MG63 (cell line): ENCODE data around the gene TENM4. TPM values are rescaled to one million over a fixed set of nuclear protein-coding genes. Genes with fewer than 3 reads are reported as not detected.

ENCODE experiments used
- DNase-seq: peaks from one replicate; pipeline ENCODE4 v3.0.0-alpha.2; 2020
- H3K27me3 ChIP-seq: fragments of 250-450 bp; sonication (Bioruptor Pico); 2 replicates; pipeline ENCODE4 v1.5.1; 2020; ENCODE audit warnings: mild to moderate bottlenecking, moderate library complexity
- H3K36me3 ChIP-seq: fragments of 250-450 bp; sonication (Bioruptor Pico); 2 replicates; pipeline ENCODE4 v1.5.1; 2020; ENCODE audit warnings: mild to moderate bottlenecking, moderate library complexity
- H3K4me3 ChIP-seq: fragments of 250-450 bp; sonication (Bioruptor Pico); 2 replicates; pipeline ENCODE4 v1.5.1; 2020; ENCODE audit warnings: mild to moderate bottlenecking, moderate library complexity
- H3K9me3 ChIP-seq: fragments of 250-450 bp; sonication (Bioruptor Pico); 2 replicates; pipeline ENCODE4 v1.5.1; 2020; ENCODE audit warnings: mild to moderate bottlenecking, moderate library complexity
- total RNA-seq: library from RNA; depleted of rRNA; stranded (reverse); fragments of >200 nt; shearing (Covaris generic); gene quantifications from 2 replicates; pipeline ENCODE4 v1.2.3, GENCODE V29; 2014; ENCODE audit warnings: low replicate concordance

The TENM4 gene
- total RNA-seq, 1 experiment from 2014 or later: not detected

DNA sequence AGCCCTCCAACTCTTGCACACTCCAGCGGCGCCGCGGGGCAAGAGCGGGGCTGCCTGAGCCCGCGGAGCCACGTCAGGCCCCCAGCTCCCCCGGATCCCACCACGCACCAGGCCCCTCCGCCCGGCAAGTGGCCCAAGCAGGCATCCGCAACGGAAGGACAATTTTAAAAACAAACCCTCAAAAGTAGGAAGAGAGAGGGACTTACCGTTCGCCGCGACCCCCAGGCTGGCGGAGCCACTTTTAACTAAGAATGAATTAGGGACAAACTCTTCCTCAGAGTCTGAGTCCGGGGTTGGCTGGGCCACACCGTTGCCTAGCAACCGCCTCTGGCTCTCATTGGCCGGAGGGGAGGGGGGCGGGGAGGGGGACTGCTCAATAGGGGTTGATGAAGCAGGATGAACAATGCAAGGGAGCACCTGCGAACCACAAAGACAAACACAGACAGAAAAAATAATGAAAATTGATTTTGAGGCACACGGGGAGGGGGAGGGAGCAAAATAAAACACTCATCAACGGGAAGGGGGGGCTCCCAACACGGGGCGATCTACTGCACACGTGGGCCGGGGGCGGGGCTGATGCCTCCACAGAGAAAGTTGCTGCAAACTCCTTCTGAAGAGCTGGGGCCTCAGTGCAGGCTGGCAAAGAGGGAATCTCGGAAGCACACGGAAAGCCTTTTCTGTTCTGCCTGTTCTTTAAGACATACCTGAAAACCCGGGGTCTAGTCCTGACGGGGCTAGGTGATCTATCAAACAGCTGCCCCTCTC lies 478.7 kb downstream of the TENM4 start:
- Histone ChIP-seq H3K36me3 (no peaks in the 10 kb centered on the region), H3K27me3 (no peaks in the 10 kb centered on the region), H3K4me3 (no peak overlapping the region), H3K9me3 (no peaks in the 10 kb centered on the region)
- no peak for DNase-seq

DNA sequence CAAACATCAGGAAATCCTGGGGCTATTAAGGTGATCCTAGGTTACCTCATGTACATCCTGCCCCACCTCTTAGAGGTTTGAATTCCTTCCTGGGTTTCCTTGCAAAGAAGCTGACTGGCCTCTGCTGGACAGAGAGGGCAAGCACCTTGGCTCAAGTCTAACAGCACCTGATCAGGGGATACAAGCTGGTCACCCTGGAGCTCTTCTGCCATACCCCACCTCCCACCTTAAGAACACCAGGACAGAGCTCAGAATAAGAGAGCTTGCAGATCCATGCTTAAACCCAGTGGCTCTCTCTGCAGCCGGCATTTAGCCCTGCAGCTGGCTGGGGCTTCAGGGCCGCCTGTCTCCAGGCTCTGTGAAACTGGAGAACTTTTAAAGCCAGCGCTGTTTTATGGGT lies 479.6 kb downstream of the TENM4 start:
- Histone ChIP-seq H3K4me3 (no peak overlapping the region), H3K9me3 (no peaks in the 10 kb centered on the region), H3K27me3 (no peaks in the 10 kb centered on the region), H3K36me3 (no peaks in the 10 kb centered on the region)
- no peak for DNase-seq

DNA sequence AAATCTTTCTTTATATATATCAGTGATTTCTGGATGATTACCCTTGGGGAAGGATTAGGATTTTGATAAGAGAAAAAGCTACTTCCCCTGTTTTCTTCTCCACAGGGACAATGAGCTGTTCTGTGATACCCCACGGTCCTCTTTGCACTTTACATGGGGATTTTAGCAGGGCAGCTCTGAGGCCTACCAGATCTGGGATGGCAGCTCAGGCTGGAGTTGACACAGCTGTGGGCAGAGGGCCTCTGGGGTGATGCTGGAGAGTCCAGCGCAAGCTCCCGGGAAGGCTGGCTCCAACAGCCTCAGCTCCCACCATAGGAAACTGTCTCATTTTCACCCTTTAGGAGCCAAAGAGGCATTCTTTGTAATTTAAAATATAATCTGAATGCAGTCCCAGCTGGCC lies 482.4 kb downstream of the TENM4 start:
- Histone ChIP-seq H3K9me3 (no peaks in the 10 kb centered on the region), H3K27me3 (no peaks in the 10 kb centered on the region), H3K4me3 (no peak overlapping the region), H3K36me3 (no peaks in the 10 kb centered on the region)
- no peak for DNase-seq

- Histone ChIP-seq H3K4me3 (no peak overlapping the region), H3K27me3 (no peaks in the 10 kb centered on the region), H3K9me3 (no peaks in the 10 kb centered on the region), H3K36me3 (no peaks in the 10 kb centered on the region)
- DNase-seq: no peak
Observed at GRCh38 chr11:78957476-78958245, 483.2 kb downstream of the TENM4 start.

DNA sequence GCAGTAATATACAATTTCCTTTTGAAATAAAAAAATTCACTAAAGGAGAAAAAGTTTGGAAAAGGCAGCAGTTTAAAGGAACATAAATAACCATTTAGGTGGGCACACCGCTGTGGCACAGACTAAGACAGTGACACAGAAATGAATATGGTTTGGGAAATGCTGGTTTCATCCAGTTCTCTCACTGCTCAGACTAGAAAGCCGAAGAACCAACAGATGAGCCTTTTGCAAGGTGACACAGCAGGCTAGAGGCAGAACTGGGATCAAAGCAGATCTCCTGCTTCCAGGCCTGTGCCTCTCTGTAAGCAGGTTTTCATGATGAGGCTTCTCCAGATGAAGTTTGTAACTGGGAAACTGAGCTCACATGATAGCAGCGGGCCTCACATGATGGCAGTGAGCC lies 486.1 kb downstream of the TENM4 start:
- DNase-seq: no peak

DNA sequence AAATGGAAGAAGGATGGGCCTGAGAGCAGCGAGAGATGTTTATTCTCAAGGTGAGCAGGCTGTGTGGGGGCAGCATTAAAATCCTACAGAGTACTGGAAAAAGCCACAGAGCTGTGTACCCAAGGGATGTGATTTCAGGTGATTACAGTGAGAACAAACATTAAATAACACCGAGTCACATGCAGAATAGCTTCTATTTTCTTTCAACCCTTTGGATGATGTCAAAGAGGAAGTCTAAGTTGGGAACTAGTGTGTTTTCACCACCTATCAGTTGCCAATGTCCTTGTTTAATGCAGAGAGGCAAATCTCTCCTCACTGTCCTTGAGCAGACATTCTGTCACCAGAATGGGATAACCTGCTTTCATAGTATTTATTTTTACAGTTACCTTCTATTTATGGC lies 486.6 kb downstream of the TENM4 start:
- Histone ChIP-seq H3K27me3 (no peaks in the 10 kb centered on the region), H3K36me3 (no peaks in the 10 kb centered on the region), H3K4me3 (no peak overlapping the region), H3K9me3 (no peaks in the 10 kb centered on the region)
- no peak for DNase-seq

More for the DNA sequence above, 486.1 kb downstream of the TENM4 start:
- no peaks in the 10 kb centered on the region for H3K9me3 ChIP-seq
- no peaks in the 10 kb centered on the region for H3K36me3 ChIP-seq
- no peaks in the 10 kb centered on the region for H3K27me3 ChIP-seq
- no peak overlapping the region for H3K4me3 ChIP-seq

DNA sequence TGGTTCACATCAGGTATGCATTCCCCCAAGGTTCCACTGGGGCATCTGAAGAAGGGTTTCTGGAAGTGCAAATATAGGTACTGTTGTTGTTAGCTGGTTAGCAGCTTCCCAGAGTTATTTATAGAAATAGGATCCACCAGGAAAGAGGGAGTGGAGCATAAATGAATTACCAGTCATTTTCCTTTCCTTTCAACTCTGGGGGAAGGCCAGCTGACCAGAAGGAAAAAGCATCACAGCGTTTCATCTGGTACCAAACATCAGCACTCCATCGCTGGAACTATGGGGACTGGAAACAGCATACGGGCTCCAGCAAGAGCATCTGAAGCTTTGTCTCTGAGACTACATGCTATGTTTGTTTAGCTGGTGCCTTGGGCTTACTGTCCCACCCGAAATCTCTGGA lies 487.9 kb downstream of the TENM4 start:
- H3K4me3 ChIP-seq: no peak overlapping the region

DNA sequence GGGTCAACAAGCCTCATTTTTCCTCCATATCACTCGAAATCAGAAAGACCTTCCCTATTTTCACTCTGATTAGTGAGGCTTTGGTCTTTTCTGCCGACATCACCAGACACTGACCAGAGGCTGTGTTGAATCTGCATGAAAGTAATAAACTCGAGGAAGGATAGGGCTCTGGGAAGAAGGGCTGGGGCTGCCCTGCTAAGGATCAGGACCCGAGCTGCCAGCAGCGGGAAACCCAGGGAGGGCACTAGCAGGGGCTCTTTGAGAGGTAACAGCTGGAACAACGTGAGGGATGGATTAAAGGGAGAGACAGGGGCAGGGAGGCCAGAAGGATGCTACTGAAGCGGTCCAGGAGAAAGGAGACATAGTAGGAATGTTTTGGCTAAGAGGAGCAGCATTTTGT lies 488.7 kb downstream of the TENM4 start:
- H3K9me3 ChIP-seq: no peaks in the 10 kb centered on the region
- DNase-seq: no peak
- H3K4me3 ChIP-seq: no peak overlapping the region
- H3K36me3 ChIP-seq: no peaks in the 10 kb centered on the region
- no peaks in the 10 kb centered on the region for H3K27me3 ChIP-seq

More for the DNA sequence above, 487.9 kb downstream of the TENM4 start:
- Histone ChIP-seq H3K27me3 (no peaks in the 10 kb centered on the region), H3K36me3 (no peaks in the 10 kb centered on the region), H3K9me3 (no peaks in the 10 kb centered on the region)
- no peak for DNase-seq

GRCh38 chr11:78949976-78950690 lies 490.7 kb downstream of the TENM4 start:
- no peaks in the 10 kb centered on the region for H3K27me3 ChIP-seq
- H3K36me3 ChIP-seq: no peaks in the 10 kb centered on the region
- no peak overlapping the region for H3K4me3 ChIP-seq
- H3K9me3 ChIP-seq: no peaks in the 10 kb centered on the region
- no peak for DNase-seq

DNA sequence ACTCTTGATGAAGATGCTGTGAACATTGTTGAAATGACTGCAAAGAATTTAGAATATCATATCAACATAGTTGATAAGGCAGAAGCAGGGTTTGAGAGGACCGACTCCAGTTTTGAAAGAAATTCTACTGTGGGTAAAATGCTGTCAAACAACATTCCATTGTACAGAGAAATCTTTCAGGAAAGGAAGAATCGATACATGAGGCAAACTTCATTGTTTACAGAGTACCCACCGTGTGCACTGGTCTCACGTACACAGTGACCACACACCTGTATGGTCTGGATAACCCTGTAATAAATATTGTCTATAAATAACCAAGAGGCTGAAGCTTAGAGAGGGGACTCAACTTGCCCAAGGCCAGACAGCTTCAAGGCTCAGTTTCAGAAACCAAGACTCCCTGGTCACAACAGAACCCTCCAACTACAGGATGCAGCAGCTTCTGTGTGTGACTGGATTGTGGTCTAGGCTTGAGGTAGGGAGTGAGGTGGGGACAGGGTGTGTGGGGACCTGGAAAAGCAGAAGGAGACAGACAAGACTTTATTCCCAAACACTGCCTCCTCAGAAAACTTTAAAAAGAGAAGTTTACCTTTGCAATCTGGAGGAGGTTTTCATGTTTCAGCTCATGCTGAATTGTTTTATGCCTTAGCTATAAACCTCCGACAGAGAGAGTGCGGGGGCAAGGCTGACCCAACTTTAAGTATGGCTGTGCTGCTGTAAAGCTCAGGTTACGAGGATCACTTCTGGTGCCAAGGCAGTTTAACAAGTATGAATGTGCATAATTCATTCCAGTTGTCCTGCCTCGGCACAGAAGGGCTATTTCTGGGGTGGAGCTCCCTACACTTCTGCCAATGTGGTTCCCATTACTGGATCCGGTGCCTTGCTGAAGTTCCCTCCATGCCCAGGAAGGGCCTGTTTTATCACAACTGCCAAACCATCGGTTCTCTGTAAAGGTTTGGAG lies 493.6 kb downstream of the TENM4 start:
- no peak overlapping the region for H3K4me3 ChIP-seq
- DNase-seq: no peak
- no peaks in the 10 kb centered on the region for H3K27me3 ChIP-seq
- H3K9me3 ChIP-seq: no peaks in the 10 kb centered on the region
- H3K36me3 ChIP-seq: no peaks in the 10 kb centered on the region

- H3K4me3 ChIP-seq: no peak overlapping the region
- H3K36me3 ChIP-seq: no peaks in the 10 kb centered on the region
- no peaks in the 10 kb centered on the region for H3K27me3 ChIP-seq
- no peaks in the 10 kb centered on the region for H3K9me3 ChIP-seq
- DNase-seq: no peak
Observed at GRCh38 chr11:78943841-78944240, 497.0 kb downstream of the TENM4 start.

- H3K36me3 ChIP-seq: no peaks in the 10 kb centered on the region
- H3K27me3 ChIP-seq: no peaks in the 10 kb centered on the region
- H3K4me3 ChIP-seq: no peak overlapping the region
- no peak for DNase-seq
- H3K9me3 ChIP-seq: no peaks in the 10 kb centered on the region
Observed at GRCh38 chr11:78943154-78943553, 497.7 kb downstream of the TENM4 start.

GRCh38 chr11:78941226-78941851 lies 499.5 kb downstream of the TENM4 start:
- Histone ChIP-seq H3K4me3 (no peak overlapping the region), H3K36me3 (no peaks in the 10 kb centered on the region), H3K27me3 (no peaks in the 10 kb centered on the region), H3K9me3 (no peaks in the 10 kb centered on the region)
- DNase-seq: no peak

DNA sequence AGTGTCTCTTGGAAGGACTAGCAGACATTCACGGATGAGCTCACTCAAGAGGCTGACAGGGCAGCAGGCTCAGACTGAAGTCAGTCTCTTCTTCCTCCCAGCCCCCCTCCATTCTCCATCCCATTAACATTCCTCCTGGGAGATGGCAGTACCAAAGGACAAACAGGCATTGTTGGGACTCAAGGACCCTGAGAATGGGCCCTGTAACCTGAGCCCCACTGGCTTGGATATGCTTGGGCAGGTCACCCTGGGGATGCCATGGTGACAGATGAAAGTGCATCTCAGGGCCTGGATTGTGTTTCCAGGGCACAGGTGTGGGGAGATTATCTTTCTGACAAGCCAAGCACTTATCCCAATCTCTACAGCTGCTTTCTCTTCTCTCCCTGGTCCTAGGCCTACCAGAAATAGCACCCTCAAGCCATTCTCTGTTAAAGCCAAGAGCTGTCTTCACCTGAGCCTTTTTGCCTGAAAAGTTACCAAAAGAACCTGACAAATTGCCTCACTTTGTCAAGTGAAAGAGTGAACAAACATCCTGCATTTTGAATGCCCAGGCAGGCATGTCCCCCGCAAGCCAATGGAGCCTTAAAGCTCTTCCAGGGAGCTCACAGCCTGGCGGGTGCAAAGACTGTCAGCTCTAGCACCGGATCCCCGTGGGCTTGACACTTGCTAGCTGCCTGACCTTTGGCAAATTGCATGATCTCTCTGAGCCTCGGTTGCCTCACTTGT lies 500.2 kb downstream of the TENM4 start:
- no peaks in the 10 kb centered on the region for H3K36me3 ChIP-seq
- H3K9me3 ChIP-seq: no peaks in the 10 kb centered on the region
- no peak for DNase-seq
- no peaks in the 10 kb centered on the region for H3K27me3 ChIP-seq
- no peak overlapping the region for H3K4me3 ChIP-seq

DNA sequence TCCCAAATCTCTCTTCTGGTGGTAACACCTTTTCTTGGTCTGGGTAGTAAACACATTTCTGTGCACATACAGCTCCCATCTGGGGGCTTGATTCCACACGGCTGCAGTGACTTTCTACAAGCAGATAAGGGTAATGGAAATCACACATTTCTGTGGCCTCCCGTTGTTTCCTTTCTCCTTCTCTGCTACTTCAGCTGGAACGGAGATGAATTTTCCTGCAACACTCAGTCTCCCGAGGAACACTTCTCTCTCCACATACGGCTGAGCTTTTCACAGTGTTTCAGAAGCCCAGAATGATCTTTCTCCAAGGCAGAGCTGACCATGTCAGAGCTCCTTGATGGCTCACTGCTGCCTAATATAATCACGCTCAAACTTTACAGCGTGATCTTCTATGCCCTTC lies 501.9 kb downstream of the TENM4 start:
- no peak overlapping the region for H3K4me3 ChIP-seq
- H3K36me3 ChIP-seq: no peaks in the 10 kb centered on the region
- H3K27me3 ChIP-seq: no peaks in the 10 kb centered on the region
- no peak for DNase-seq
- H3K9me3 ChIP-seq: no peaks in the 10 kb centered on the region
